ENCODE measurements around the gene DMRTB1.

DNA sequence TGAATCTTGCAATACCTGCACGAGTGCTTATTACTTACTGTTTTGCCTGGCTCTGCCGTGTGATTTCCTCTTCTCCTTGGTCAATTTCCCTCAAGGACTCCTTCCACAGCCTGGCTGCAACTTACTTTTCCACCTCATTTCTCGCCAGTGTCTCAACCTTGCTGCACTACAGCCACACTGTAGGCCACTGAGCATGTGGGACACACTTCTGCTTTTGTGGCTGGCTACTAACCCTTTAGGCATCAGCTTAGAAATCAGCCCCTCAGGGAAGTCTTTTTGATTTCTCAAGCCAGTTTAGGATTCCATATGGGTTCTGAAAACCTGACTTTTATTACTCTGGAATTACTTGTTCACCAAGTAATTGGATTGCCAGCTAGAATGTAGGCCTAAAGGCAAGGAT, 5.2 kb upstream of the DMRTB1 start:
- TF ChIP-seq POLR2AphosphoS5 (IDR thresholded peaks at IDR 0.05; ENCODE audit: low read depth, low read length) (no peak), TAF1 (IDR thresholded peaks at IDR 0.05; ENCODE audit: borderline replicate concordance, insufficient read depth, low read length) (no peak), REST (IDR thresholded peaks at IDR 0.05; ENCODE audit: insufficient read depth in 1 of 2, low read depth in 2 of 2, low read length in 2 of 2) (no peak), SIN3A (IDR thresholded peaks at IDR 0.05; ENCODE audit: borderline replicate concordance, insufficient read depth, low read length) (no peak)

Measured in PFSK-1 (cell line).